ENCODE measurements around the gene KCNJ16. TPM values are rescaled to one million over a fixed set of nuclear protein-coding genes. Genes with fewer than 3 reads are reported as not detected.
A peak's percentile ranks its signal among the peaks of the same experiment; 100 is the strongest.

Gene KCNJ16
- total and polyA plus RNA-seq, 2 donors (not counting 1 experiment from before 2014, with no cell fraction given), result not detected

DNA sequence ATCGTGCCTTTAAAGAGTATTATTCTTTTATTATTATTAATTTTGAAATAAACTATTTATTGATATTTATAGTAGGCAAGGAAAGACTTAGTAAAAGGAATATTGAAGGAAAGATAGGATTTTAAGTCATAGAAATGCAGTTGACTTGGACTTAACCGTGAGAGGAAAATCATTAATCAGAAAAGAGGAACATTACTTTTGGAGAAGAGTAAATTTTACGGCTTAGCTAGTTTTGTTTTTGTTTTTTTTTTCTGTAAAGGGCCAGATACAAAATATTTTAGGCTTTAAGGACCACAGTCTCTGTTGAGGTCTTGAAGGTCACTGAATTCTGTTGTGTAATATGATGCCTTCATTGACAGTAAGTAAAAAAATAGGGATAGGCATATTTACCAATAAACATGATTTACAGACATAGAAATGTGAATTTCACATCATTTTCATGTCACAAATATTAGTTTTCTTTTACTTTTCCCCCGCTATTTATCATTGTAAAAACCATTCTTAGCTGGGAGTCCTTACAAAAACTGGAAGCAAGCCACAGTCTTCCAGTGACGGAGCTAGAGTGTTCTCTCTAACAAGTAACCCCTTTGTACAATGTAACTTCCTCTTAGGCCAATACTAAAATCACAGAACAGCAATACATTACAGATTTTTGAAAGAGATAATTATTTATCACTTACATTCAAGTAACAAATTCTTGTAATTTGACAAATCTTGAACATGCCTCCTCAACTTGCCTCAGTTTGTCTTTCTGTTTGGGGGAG, 2.3 kb upstream of the KCNJ16 start:
- Histone ChIP-seq H3K4me2 (ENCODE audit: extremely low read depth, insufficient read depth, low read length) (no peak overlapping the region), H3K9me3 (ENCODE audit: control insufficient read depth, insufficient read depth, low read depth, low read length) (no peaks in the 10 kb centered on the region), H3K27me3 (ENCODE audit: control insufficient read depth, insufficient read depth, low read length) (no peaks in the 10 kb centered on the region), H3K27ac (ENCODE audit: insufficient read depth, low read length) (no peak overlapping the region), H2AFZ (ENCODE audit: low read length) (no peak overlapping the region), H3K79me2 (ENCODE audit: control insufficient read depth, insufficient read depth, low read length) (no peaks in the 10 kb centered on the region), H3K4me3 (replicated peaks in 1 of 4; ENCODE audit: control extremely low read depth in 1 of 4, insufficient read depth in 1 of 4, low read depth in 3 of 4, low read length in 4 of 4) (no peak overlapping the region), H3K36me3 (ENCODE audit: control insufficient read depth, insufficient read depth, low read length) (no peaks in the 10 kb centered on the region), H3K4me1 (ENCODE audit: control insufficient read depth, extremely low read depth, insufficient read depth, low read length) (no peaks in the 10 kb centered on the region), H4K20me1 (ENCODE audit: control insufficient read depth, extremely low read depth, insufficient read depth, low read length) (no peaks in the 10 kb centered on the region), H3K9ac (ENCODE audit: insufficient read depth, low read length) (no peak overlapping the region)
- DNase-seq (ENCODE audit: low read depth in 2 of 2), result no peak
- no peak for TF ChIP-seq EZH2 (IDR thresholded peaks at IDR 0.05; ENCODE audit: low read length, missing control alignments)
- TF ChIP-seq, protein P1, sequence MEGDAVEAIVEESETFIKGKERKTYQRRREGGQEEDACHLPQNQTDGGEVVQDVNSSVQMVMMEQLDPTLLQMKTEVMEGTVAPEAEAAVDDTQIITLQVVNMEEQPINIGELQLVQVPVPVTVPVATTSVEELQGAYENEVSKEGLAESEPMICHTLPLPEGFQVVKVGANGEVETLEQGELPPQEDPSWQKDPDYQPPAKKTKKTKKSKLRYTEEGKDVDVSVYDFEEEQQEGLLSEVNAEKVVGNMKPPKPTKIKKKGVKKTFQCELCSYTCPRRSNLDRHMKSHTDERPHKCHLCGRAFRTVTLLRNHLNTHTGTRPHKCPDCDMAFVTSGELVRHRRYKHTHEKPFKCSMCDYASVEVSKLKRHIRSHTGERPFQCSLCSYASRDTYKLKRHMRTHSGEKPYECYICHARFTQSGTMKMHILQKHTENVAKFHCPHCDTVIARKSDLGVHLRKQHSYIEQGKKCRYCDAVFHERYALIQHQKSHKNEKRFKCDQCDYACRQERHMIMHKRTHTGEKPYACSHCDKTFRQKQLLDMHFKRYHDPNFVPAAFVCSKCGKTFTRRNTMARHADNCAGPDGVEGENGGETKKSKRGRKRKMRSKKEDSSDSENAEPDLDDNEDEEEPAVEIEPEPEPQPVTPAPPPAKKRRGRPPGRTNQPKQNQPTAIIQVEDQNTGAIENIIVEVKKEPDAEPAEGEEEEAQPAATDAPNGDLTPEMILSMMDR (conservative IDR thresholded peaks at IDR 0.05 in 1 of 2, IDR thresholded peaks at IDR 0.05 in 1 of 2; ENCODE audit: low read depth in 1 of 2, low read length in 2 of 2), result no peak

DNA sequence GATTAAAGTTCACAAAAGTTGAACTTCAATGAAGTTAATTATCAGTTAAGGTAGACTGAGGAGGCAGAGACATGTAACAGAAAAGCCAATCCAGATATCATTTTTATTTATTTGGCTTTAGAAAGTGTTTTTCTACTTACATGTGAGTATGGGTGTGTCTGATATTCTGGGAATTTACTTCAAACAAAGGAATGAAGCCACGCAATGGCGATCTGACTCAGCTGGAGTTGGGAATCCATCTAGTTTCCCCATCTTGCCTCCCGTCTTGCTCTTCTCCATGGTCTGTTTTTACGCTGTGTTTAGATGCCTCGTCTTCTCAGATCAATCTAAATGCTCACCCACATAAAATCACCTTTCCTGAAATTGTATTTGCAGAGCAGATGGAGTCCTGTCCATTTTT, 1.7 kb upstream of the KCNJ16 start:
- no peak overlapping the region for H2AFZ ChIP-seq (ENCODE audit: low read length)
- TF ChIP-seq, protein P1 (conservative IDR thresholded peaks at IDR 0.05 in 1 of 2, IDR thresholded peaks at IDR 0.05 in 1 of 2; ENCODE audit: low read depth in 1 of 2, low read length in 2 of 2), result no peak
- TF ChIP-seq EZH2 (IDR thresholded peaks at IDR 0.05; ENCODE audit: low read length, missing control alignments), result no peak
- H3K27ac ChIP-seq (ENCODE audit: insufficient read depth, low read length), result no peak overlapping the region
- H3K9ac ChIP-seq (ENCODE audit: insufficient read depth, low read length), result no peak overlapping the region
- no peaks in the 10 kb centered on the region for H3K79me2 ChIP-seq (ENCODE audit: control insufficient read depth, insufficient read depth, low read length)
- DNase-seq (ENCODE audit: low read depth in 2 of 2), result peak in 1 of 2 donors; percentile 30
- no peaks in the 10 kb centered on the region for H3K4me1 ChIP-seq (ENCODE audit: control insufficient read depth, extremely low read depth, insufficient read depth, low read length)
- H3K4me2 ChIP-seq (ENCODE audit: extremely low read depth, insufficient read depth, low read length), result no peak overlapping the region
- H3K4me3 ChIP-seq (replicated peaks in 1 of 4; ENCODE audit: control extremely low read depth in 1 of 4, insufficient read depth in 1 of 4, low read depth in 3 of 4, low read length in 4 of 4), result no peak overlapping the region
- no peaks in the 10 kb centered on the region for H3K9me3 ChIP-seq (ENCODE audit: control insufficient read depth, insufficient read depth, low read depth, low read length)
- no peaks in the 10 kb centered on the region for H4K20me1 ChIP-seq (ENCODE audit: control insufficient read depth, extremely low read depth, insufficient read depth, low read length)
- H3K36me3 ChIP-seq (ENCODE audit: control insufficient read depth, insufficient read depth, low read length), result no peaks in the 10 kb centered on the region
- no peaks in the 10 kb centered on the region for H3K27me3 ChIP-seq (ENCODE audit: control insufficient read depth, insufficient read depth, low read length)

DNA sequence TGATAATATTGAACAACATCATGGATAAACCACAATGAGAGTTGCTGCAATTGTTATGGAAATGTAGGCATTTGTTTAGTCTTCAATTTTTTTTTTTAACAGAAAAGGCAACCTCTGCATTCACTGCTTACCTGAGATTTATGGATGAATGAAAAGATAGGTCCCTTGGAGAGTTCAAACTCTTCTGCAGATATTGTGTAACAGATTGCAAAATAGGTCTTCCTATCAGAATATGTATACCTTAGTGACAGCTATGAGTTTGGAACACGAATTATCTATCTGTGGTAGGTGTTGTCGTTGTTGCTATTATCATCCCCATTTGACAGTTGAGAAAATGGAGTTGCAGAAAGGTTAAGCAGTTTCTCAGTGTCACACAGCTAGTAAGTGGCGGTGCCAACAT, 1.2 kb upstream of the KCNJ16 start:
- TF ChIP-seq, protein P1 (conservative IDR thresholded peaks at IDR 0.05 in 1 of 2, IDR thresholded peaks at IDR 0.05 in 1 of 2; ENCODE audit: low read depth in 1 of 2, low read length in 2 of 2), result no peak
- no peak overlapping the region for H3K4me2 ChIP-seq (ENCODE audit: extremely low read depth, insufficient read depth, low read length)
- H4K20me1 ChIP-seq (ENCODE audit: control insufficient read depth, extremely low read depth, insufficient read depth, low read length), result no peaks in the 10 kb centered on the region
- no peaks in the 10 kb centered on the region for H3K27me3 ChIP-seq (ENCODE audit: control insufficient read depth, insufficient read depth, low read length)
- no peak for DNase-seq (ENCODE audit: low read depth in 2 of 2)
- H3K9me3 ChIP-seq (ENCODE audit: control insufficient read depth, insufficient read depth, low read depth, low read length), result no peaks in the 10 kb centered on the region
- H3K4me1 ChIP-seq (ENCODE audit: control insufficient read depth, extremely low read depth, insufficient read depth, low read length), result no peaks in the 10 kb centered on the region
- no peaks in the 10 kb centered on the region for H3K79me2 ChIP-seq (ENCODE audit: control insufficient read depth, insufficient read depth, low read length)
- H3K4me3 ChIP-seq (replicated peaks in 1 of 4; ENCODE audit: control extremely low read depth in 1 of 4, insufficient read depth in 1 of 4, low read depth in 3 of 4, low read length in 4 of 4), result no peak overlapping the region
- H3K27ac ChIP-seq (ENCODE audit: insufficient read depth, low read length), result no peak overlapping the region
- no peak overlapping the region for H2AFZ ChIP-seq (ENCODE audit: low read length)
- no peak overlapping the region for H3K9ac ChIP-seq (ENCODE audit: insufficient read depth, low read length)
- no peaks in the 10 kb centered on the region for H3K36me3 ChIP-seq (ENCODE audit: control insufficient read depth, insufficient read depth, low read length)
